ENCODE measurements around the gene KCNQ5.
"Not testable (repeated sequence)": the region's sequence is repeated elsewhere in the genome, so short reads cannot be mapped to it uniquely, and the experiment has no call there.

Gene KCNQ5

DNA sequence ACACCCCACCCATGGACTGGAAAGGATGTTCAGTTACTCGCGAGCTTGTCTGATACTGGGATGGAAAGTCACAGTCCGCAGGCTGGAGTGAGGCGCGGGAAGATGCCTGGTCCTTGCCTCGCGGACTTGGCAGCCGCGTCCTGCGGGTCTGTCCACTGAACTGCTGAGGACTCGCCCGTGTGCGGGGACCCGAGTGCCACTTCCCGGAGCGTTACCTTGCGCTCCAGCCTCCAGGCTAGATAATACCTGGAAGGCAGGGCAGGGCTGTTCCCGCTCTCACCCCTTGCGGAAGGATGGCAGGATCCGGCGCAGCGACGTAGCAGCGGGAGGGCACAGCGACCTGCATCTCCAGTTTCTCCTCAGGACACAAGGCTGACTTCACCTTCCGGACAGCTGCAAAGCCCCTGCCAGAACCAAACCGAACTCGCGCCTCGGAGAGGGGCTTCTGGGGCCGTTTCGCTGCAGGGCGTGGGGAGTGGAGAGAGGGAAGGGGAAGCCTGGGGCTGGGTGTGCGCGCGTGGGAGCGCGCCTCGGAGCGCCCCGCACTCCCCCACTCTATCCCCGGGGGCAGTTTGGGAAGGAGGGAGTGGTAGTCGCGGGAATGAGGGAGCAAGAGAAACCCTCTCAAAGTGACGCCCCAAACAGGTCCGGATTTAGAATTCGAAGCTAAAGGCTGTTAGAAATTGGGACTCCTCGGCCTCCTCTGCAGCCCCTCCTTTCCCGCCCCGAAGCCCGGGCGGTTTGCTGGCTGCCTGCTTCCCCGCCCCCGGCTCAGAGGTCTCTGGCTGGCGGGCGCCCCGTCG is at the start of gene KCNQ5:
TSS of gene KCNQ5 (plus strand) at position 774 of the 803 bp plus-strand sequence.
- peak; percentile 22 for DNase-seq

DNA sequence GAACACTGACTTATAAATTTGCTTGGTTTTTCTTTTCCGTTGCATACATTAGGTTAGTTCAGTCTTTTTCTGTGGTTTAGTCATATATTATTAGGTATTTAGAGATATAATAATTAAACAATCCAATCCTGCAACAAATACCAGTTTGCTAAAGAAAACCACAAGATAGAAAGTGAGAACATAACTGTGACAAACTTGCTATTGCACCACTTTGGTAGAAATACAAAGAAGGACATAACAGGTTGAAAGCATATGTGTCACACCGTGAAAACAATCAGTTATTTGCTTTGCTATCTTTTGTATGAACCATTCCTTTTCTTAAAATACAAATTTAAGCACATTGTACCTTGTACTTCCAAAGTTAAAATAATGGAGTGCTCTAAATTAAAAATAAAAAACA is 42.0 kb upstream of the KCNQ5 start:
- DNase-seq, result no peak

DNA sequence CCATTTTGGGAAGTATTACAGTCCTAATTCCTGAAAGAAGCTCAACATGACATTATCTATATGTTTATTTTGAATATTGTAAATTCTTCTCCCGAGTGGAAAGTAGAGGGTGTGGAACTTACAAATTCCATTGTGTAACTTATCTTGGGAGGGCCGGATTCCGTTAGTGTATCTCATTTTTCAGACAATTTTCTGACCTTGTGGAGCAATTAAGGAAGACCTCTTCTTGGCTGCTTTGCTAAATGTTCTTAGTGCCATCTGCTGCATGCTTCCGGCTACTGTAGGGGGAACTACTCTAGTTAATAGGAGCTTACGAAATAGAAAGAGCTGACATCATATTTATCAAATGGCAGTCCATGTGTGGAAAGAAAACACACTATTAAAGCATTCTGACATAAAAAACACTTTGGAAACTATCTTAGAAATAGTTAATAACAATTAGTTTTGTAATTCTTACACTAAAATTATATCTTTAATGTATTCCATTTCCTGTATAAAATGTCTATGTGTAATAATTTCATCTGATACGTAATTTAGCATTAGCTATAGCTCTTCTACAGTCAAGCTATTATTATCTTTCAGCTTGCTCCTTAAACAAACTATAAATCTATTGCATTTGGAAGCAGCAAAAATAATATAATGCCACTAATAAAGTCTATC is 41.5 kb upstream of the KCNQ5 start:
- DNase-seq, result no peak

GRCh38 chr6:72580950-72581349 is 40.9 kb upstream of the KCNQ5 start:
- not testable (repeated sequence) for DNase-seq

DNA sequence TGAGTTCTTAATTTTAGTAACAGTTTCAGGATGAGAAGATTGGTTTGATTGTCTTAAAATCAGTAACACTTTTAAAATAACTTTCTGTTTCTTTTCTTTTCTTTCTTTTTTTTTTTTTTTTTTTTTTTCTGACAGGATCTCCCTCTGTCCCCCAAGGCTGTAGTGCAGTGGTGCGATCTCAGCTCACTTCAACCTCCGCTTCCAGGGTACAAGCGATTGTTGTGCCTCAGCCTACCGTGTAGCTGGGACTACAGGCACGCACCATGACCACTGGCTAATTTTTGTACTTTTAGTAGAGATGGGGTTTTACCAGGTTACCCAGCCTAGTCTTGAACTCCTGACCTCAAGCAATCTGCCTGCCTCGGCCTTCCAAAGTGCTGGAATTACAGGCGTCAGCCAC is 33.7 kb upstream of the KCNQ5 start:
- DNase-seq, result no peak

- no peak for DNase-seq
Observed at GRCh38 chr6:72589096-72589495, 32.8 kb upstream of the KCNQ5 start.

- no peak for DNase-seq
Observed at GRCh38 chr6:72595812-72596211, 26.1 kb upstream of the KCNQ5 start.

DNA sequence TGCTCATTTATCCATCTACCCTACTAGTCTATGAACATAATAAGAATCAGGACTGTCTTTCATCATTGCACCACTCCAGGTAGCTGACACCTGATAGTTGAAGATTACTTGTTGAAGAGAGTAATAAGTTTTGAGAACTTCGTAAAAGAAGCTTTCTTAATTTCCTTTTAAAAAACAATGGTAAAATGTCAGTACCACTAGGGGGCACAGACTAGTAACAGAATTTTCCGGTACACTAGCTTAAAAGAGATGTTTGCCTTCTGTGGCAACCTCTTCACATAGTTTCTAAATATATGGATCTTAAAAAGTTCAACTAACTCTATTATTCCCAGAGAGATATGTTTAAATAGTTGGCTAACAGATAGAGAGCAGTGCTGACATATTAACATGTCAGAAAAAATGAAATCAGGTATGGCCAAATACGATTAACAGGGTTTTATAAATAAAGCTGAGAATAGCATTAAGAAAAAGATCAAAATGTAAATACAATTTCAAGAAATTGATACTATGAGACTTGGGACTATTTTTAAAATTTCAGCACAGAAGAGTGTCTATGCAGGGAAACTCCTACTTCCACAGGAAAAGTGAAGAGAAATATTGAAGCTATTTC is 5.4 kb upstream of the KCNQ5 start:
- no peak for DNase-seq

DNA sequence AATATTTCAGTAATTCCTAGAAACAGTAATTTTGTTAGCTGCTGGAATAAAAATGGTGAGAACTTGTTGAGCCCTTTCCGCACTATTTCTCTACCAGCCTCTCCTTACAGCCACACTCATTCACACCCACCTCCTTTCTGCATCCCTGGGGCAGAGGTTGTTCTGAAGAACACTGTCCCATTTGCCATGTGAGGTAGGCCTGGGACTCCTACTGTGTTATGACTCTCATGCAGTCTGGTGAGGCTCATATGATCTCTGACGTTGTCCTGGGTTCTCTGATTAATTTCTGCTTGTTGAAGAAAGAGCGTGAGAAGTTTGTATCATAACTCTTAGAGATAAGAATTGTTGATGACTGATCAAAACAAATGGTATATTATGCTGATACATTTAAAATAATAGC is 4.1 kb upstream of the KCNQ5 start:
- DNase-seq, result no peak

- peak; percentile 91 for DNase-seq
Observed at GRCh38 chr6:72619883-72620696, 1.8 kb upstream of the KCNQ5 start.

DNA sequence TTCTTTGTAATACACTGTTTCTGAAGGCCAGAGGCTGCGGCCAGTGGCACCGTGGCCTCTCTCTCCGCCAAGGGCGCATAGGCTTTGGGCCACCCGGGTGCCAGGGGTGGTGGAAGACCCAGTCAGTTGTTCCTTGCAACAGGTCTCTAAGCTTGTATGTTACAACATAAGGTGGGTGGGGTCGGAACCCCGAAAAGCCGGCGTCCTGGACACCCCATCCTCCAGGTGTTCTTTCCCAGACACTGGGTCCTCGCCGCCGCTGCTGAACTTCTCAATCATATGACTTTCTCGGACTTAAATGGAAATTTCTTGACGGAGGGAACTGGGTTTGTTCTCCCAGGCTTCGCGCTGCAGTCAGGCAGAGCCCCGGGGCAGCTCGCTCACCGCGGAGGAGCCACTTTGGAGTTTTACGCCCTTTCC is 983 bp upstream of the KCNQ5 start:
- peak; percentile 6 for DNase-seq

DNA sequence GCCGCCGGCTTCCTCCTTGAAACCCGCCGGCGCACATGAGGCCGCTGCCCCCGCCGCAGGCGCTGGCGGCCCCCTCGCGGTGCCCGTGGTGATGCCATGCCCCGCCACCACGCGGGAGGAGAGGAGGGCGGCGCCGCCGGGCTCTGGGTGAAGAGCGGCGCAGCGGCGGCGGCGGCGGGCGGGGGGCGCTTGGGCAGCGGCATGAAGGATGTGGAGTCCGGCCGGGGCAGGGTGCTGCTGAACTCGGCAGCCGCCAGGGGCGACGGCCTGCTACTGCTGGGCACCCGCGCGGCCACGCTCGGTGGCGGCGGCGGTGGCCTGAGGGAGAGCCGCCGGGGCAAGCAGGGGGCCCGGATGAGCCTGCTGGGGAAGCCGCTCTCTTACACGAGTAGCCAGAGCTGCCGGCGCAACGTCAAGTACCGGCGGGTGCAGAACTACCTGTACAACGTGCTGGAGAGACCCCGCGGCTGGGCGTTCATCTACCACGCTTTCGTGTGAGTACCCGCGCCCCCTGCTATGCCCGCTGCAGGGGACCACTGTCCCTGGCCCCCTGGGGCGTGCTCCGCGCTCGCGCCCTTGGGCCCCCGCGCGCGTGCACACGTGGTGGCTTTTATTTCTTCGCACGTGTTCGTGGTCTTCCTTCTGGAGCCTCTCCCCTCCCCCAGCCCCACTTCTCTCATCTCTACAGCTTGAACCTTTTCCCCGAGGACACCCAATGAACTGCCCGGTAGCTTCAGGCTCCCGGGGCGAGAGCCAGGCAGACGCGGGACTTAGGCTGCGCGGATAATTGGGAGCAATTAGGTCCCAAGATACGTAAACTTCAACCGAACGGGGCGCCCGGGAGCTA is 453 bp downstream of the KCNQ5 start:
- DNase-seq, result peak; percentile 55

GRCh38 chr6:72623808-72624207 is 1.9 kb downstream of the KCNQ5 start:
- DNase-seq, result no peak

DNA sequence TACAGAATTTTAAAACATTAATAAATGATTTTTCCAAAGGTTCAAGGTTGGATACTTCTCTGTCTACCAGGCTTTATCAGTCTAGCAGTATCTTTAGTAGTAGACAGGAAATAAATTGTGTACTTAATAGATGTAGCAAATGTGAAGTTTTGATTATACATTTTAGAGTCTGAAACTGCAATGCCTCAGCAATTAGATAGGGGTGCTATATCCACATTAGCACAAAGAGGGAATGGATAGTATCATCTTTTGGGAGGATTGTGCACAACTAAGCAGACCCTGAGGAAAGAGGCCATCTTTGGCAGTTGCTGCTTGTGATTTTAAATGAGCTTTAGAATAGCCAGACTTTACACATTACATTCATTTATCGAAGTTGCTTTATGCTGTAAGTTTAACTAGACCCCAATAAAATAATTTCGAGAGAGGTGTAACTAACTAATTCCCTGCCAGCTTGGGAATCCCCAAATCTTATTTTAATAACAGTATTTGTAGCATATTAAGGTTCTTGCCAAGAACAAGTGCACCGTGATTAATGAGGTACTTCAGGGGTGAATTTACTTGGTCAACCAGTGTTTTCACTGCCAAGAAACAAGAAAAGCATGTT is 2.8 kb downstream of the KCNQ5 start:
- no peak for DNase-seq

DNA sequence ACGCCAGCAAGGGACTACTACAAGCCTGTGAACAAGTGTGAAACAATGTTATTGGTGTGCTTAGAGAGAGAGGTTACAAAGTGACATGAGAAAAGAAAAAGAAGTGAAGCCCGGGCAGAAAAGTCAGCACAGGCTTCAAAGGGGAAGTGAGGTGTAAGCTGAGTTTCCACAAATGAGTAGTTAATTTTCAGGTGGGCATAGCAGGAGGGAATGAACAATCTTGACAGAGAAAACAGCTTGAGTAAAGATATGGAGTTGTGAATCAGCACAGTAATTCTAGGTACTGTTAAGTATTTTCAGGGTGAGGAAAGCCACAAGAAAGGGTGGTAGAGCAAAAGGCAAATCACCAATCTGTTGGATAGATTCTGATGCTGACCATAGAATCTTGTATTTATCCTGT is 4.3 kb downstream of the KCNQ5 start:
- peak; percentile 35 for DNase-seq

DNA sequence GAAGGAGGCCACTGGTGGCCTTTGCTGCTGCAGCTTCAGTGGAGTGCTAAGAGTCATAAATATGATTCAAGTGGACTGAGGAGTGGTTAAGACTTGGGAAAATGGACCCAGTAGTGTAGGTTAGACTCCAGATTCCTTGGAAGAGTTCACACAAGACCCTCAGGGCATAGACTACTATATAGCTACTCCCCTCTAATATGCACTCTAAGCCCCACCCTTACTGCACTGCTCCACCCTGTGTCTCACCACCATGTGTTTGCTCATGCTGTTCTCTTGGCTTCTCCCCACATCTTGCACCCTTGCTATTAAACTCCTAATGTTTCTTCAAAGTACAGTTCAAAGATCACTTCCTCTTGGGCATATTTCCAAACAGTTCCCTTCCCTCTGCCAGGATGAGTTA is 5.7 kb downstream of the KCNQ5 start:
- no peak for DNase-seq

DNA sequence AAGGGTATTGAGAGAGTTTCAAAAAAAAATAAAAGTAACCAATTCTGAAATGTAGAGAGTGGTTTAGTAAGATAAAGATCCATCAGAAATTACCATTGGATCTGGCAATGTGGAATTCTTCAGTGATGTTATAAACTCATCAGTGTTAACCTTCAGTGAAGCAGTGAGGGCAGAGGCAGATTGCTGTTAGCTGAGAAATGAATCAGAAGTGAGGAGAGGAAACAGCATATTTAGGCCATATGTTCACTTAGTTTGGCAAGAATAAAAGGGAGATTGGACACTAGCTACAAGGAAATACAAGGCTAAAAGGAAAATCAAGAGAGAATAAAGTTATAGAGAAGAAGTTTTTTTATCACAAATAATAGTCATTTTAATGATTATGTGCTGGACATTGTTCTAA is 9.6 kb downstream of the KCNQ5 start:
- no peak for DNase-seq

DNA sequence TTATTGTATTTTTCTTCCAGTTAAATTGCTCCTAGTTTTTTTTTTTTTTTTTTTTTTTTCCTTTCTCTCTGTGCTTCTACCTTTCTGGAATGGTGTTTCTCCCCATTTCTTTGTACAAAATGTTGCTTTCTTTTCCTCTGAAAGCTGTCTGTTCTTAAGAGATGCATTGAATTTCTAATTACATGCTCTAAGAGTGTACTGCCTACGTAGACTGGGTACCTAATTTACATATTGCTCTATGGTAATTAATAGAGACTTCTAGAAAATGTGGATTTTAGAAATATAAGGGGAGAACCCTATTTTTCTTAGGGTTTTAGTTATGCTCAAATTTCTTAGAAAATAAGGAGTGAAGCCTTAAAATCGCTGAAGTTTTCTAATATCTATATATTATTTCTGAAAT is 13.8 kb downstream of the KCNQ5 start:
- DNase-seq, result no peak

GRCh38 chr6:72636215-72636614 is 14.4 kb downstream of the KCNQ5 start:
- no peak for DNase-seq

- DNase-seq, result no peak
Observed at GRCh38 chr6:72636786-72637185, 14.9 kb downstream of the KCNQ5 start.

DNA sequence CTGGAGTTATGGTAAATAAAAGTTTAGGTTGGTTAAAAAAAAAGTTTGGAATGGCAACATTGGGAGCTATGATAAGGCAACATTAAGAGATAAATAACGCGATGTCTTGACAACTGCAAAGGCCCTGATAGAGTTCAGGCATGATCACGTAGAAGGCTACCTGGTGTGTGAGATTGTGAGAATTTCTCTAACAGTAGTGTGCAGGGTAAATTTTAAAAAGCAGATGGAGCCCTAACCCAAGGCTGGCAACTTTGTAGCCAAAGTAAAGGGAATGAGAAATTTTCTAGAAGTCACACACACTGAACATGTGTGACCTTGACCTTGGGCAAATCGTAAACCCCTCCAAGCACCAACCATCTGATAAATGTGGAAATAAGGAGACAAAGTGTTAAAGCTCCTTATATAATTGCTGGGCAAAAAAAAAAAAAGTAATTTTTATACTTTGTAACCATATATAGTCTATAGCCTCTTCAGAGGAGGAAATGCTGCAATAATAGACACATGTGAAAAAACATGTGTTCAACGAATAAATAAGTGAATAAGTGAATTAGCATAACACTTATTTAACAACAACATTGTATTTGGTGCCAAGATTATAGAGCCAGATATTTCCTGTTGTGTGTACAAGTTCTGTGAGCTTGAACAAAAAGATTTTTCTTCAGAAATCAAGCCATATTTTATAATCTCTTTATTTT is 18.2 kb downstream of the KCNQ5 start:
- DNase-seq, result no peak

Measured in stimulated activated CD4-positive, alpha-beta T cell treated with anti-CD3 and anti-CD28 coated beads, Interleukin-1b, Interleukin-23, amount 100 ng/mL, for 48 hours (primary cell).